Pancreas (tissue), 10 donors: ENCODE data around the gene EXD2. TPM values are rescaled to one million over a fixed set of nuclear protein-coding genes. Genes with fewer than 3 reads are reported as not detected.

ENCODE experiments used
- ATAC-seq, 4 donors: fragments of 200-7000 bp; cut with Tn5 transposase; one replicate each; pipeline versions ENCODE4 v1.8.0 to v1.9.1; 2020; ENCODE audit warnings: mild to moderate bottlenecking in 4 of 4, moderate library complexity in 4 of 4
- DNase-seq, 6 donors: peaks; one replicate each; pipeline ENCODE4 v3.0.0-alpha.2; 2020
- FAIRE-seq: peaks from 2 replicates; lab custom pipeline; 2012; peaks lifted over from hg19 to GRCh38; lab: Jason Lieb, UNC
- H3K27ac ChIP-seq, 4 donors: fragments of 200-600 bp; sonication (generic); 1 replicate in 3 of 4; 2 replicates in 1 of 4; pipeline versions ENCODE4 v1.5.0 to v1.8.0; 2020
- H3K27me3 ChIP-seq, 4 donors: fragments of 200-600 bp; one replicate each; pipeline ENCODE4 v1.8.0; 2021
- H3K36me3 ChIP-seq, 3 donors: fragments of 200-600 bp; sonication (generic) in 1 of 3; one replicate each; pipeline versions ENCODE4 v1.5.0 to v1.8.0; 2020 to 2021
- H3K4me1 ChIP-seq, 3 donors: fragments of 200-600 bp; one replicate each; pipeline ENCODE4 v1.8.0; 2021
- H3K4me3 ChIP-seq, 4 donors: fragments of 200-600 bp; sonication (generic) in 2 of 4; one replicate each; pipeline versions ENCODE4 v1.5.0 to v1.8.0; 2020 to 2021
- H3K9me3 ChIP-seq, 4 donors: fragments of 200-600 bp; one replicate each; pipeline ENCODE4 v1.8.0; 2021
- CTCF ChIP-seq, 4 donors: fragments of 200-600 bp; sonication (generic) in 3 of 4; IDR thresholded peaks; one replicate each; pipeline versions ENCODE4 v1.5.0 to v1.8.0; 2021; ENCODE audit warnings: antibody characterized with exemption in 4 of 4
- WGBS, 2 donors: extraction: QIAGEN DNeasy Blood & Tissue Kit; methylation state at CpG; one replicate each; pipeline ENCODE4 v1.1.7; 2013; 5-methylcytosine and 5-hydroxymethylcytosine counted together
- intact Hi-C, 3 donors: fragments of 100-400 bp; cut with DNase I; formaldehyde crosslinking; loops; one replicate each; pipeline versions ENCODE4 v1.11.1 to v1.14.2; 2022
- polyA plus RNA-seq, 2 donors: library from polyadenylated mRNA; stranded (reverse); fragments of 200-250 nt; gene quantifications; one replicate each; pipeline ENCODE4 v1.2.3, GENCODE V29; 2013
- total RNA-seq, 6 donors: library from RNA; stranded (reverse); fragmentation: NEBNext Ultra II Directional in 4 of 6; extraction: Animal tissue kit (Norgen Biotek cat#: 25700) in 4 of 6; gene quantifications; one replicate each; pipeline versions ENCODE4 v1.2.1 to v1.2.4, GENCODE V29; 2021 to 2023
- donor health status: healthy with polysubstance abuse.
- donor health status: DM: no; HTN: no; CAD: no; lungs with moderate emphysema.
- donor health status: DM: no; HTN: no; CAD: no.
- donor health status: control.
- donor health status: control.
- donor health status: Bipolar disorder and iron deficiency.
- donor health status: DM: yes; HTN: yes; CAD: no.
- donor health status: DM: no; HTN: no; CAD: no.
- donor health status: DM: no; HTN: no; CAD: no.
- donor health status: DM: yes; HTN: yes; CAD: no.

Gene EXD2
- total and polyA plus RNA-seq, 8 donors, result 9.5 to 24.5 (median 18.5) TPM

- Histone ChIP-seq H3K27ac (no peak overlapping the region), H3K27me3 (no peaks in the 10 kb centered on the region), H3K4me3 (no peak overlapping the region), H3K36me3 (no peaks in the 10 kb centered on the region), H3K4me1 (peaks cover 0 to 5% (median 0%) of the 10 kb centered on the region in 3 donors), H3K9me3 (no peaks in the 10 kb centered on the region)
- no peak for ATAC-seq
- DNase-seq, result no peak
- no peak for TF ChIP-seq CTCF (IDR thresholded peaks at IDR 0.05)
- intact Hi-C loops, result no loop called here
- 95 to 98% methylated on average over 2 of the region's 2 CpGs for WGBS, 2 donors
- no peak for FAIRE-seq
These were observed 1.1 kb upstream of the EXD2 start for GRCh38 chr14:69190191-69190590.

- no peaks in the 10 kb centered on the region for H3K36me3 ChIP-seq
- H3K27me3 ChIP-seq, result no peaks in the 10 kb centered on the region
- 76 to 79% methylated on average over 5 of the region's 5 CpGs for WGBS, 2 donors
- no peak overlapping the region for H3K27ac ChIP-seq
- H3K4me3 ChIP-seq, result no peak overlapping the region
- no peak for TF ChIP-seq CTCF (IDR thresholded peaks at IDR 0.05)
- H3K9me3 ChIP-seq, result no peaks in the 10 kb centered on the region
- intact Hi-C loops, result no loop called here
- DNase-seq (no peak), ATAC-seq (no peak), FAIRE-seq (no peak)
- peaks cover 0 to 5% (median 0%) of the 10 kb centered on the region in 3 donors for H3K4me1 ChIP-seq
These were observed 2.4 kb downstream of the EXD2 start for GRCh38 chr14:69193721-69194120.

GRCh38 chr14:69199786-69200185 is 8.5 kb downstream of the EXD2 start:
- Histone ChIP-seq H3K4me3 (no peak overlapping the region), H3K27me3 (no peaks in the 10 kb centered on the region), H3K27ac (no peak overlapping the region), H3K4me1 (peaks cover 0 to 5% (median 0%) of the 10 kb centered on the region in 3 donors), H3K36me3 (no peaks in the 10 kb centered on the region), H3K9me3 (no peaks in the 10 kb centered on the region)
- ATAC-seq (no peak), DNase-seq (no peak), FAIRE-seq (no peak)
- 85 to 90% methylated on average over 10 of the region's 10 CpGs for WGBS, 2 donors
- intact Hi-C loops, result no loop called here
- TF ChIP-seq CTCF (IDR thresholded peaks at IDR 0.05), result no peak

GRCh38 chr14:69204753-69205152 is 13.5 kb downstream of the EXD2 start:
- FAIRE-seq (no peak), DNase-seq (no peak), ATAC-seq (peak in 1 of 4 donors; percentile 25)
- Histone ChIP-seq H3K27me3 (no peaks in the 10 kb centered on the region), H3K4me3 (no peak overlapping the region), H3K27ac (no peak overlapping the region), H3K9me3 (no peaks in the 10 kb centered on the region), H3K36me3 (peaks cover 0 to 2% (median 0%) of the 10 kb centered on the region in 3 donors), H3K4me1 (peaks cover 0 to 6% (median 0%) of the 10 kb centered on the region in 3 donors)
- intact Hi-C loops, result no loop called here
- no peak for TF ChIP-seq CTCF (IDR thresholded peaks at IDR 0.05)

- 96 to 97% methylated on average over 7 of the region's 7 CpGs for WGBS, 2 donors
- no peak for TF ChIP-seq CTCF (IDR thresholded peaks at IDR 0.05)
- no peaks in the 10 kb centered on the region for H3K27me3 ChIP-seq
- no peak overlapping the region for H3K4me3 ChIP-seq
- DNase-seq (no peak), FAIRE-seq (no peak), ATAC-seq (no peak)
- no peaks in the 10 kb centered on the region for H3K9me3 ChIP-seq
- intact Hi-C loops, result no loop called here
- no peak overlapping the region for H3K27ac ChIP-seq
- peaks cover 0 to 6% (median 0%) of the 10 kb centered on the region in 3 donors for H3K4me1 ChIP-seq
- H3K36me3 ChIP-seq, result peaks cover 0 to 15% (median 0%) of the 10 kb centered on the region in 3 donors
These were observed 16.2 kb downstream of the EXD2 start for GRCh38 chr14:69207435-69208041.
